ENCODE results near the gene LGR6.
"Not testable (repeated sequence)": the region's sequence is repeated elsewhere in the genome, so short reads cannot be mapped to it uniquely, and the experiment has no call there.

The LGR6 gene

GRCh38 chr1:202159534-202160371, 33.8 kb upstream of the LGR6 start:
- no peak for DNase-seq

GRCh38 chr1:202160377-202160940, 33.1 kb upstream of the LGR6 start, which contains the start of gene PTPN7:
Gene PTPN7 (minus strand): TSS chr1:202160602. CDS start chr1:202159402, 1,200 bp downstream.
- DNase-seq: no peak

DNA sequence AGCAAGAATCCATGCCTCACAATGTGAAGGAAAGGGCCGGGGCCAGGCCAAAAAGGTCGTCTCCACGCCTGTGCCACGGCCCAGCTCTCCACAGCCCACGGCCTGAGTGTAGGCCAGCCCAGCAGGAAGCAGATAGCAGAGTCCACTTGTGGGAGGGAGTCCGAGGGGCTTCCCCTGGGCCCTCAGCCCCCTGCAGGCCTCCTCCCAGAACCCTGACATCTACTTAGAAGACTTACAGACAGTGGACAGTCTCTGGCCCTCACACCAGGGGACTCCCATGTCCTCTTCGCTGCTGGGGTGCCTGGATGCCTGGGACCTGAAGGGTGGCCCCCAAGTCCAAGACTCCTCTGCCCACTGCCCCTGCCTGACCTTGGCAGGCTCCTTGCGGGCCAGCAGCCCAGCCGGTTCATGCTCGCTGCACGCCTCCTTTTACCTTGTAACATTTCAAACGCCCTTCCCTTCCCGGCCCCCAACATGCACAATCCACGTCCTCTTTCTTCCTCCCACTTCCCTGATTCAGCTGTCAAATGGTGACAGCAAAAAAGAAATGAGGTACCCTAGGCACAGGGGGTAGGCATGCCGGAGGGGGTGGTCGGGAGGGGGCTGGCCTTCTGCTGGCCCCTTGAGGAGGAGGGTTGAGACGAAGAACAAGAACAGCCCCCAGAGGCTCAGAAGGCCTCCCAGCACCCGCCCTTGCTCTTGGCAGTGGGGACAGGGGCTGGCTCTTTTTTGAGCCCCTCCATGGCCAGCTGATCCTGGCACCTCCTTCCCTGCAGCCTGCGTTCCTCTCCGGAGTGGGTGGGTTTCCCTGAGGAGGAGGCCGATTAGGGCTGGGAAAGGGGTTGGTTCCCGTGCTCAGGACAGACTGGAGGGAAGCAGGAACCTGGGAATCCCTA, 32.2 kb upstream of the LGR6 start:
- DNase-seq: no peak

DNA sequence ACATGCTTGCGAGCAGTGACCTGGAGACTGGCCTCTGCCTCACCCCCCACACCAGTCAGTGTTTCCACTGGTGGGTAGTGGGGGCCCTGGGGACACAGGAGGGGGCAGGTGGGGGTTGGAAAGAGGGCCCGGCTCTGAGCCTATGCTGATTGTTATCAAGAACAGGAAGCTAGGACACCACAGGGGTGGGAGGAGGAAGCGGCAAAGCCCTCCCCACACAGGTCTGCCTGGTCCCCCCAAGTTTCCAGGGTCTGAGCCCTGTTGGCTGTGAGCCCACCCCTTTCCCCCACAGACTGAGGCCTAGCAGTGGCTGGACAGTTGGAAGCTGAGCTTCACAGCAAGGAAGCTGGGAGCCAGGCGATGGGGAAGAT, 31.6 kb upstream of the LGR6 start:
- no peak for DNase-seq

GRCh38 chr1:202162418-202163280, 30.9 kb upstream of the LGR6 start:
- no peak for DNase-seq

DNA sequence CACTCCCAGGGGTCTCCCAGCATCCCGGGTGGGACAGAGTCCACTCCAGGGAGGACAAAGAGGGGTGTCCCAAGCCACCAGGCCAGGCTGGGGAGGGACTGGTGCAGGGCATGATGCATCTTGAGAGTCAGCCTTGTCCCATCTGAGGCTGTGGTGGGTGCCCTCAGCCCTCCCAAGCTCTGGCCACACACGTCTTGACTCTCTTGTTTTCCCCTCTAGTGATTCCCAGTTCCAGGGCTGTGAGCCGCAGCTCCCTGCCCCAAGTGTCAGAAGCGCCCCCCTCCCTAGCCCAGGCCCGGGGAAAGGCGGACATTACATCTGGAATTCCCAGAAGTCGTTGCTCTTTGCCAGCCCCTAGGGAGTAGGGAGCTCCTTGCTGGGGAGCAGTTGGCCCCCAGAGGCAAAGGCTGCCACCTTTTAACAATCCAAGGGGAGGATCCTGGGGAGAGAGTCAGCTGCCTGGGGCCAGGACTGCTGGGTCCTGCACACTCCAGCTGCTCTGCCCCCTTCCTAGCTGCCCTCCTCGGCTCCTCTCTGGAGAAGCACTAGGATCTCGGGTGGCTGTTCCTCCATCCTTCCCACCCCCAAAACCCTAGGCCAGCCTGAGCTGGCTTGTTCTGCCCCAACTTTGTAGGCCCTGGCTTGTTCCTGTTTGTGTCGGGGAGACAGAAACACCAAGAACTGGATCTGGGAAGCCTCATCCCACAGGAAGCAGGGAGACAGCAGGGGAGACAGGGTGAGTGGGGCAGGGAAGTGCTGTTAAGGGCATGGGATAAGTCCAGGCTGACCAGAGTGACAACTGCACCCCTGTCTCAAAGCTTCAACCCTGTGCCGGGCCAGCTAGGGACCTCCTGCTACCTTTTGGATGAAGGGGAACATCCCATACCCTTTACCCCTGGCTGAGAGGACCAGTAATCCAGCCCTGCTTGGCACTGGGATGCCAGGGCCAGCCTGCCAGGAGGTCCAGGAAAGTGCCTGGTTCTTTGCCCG, 30.0 kb upstream of the LGR6 start:
- DNase-seq: no peak

DNA sequence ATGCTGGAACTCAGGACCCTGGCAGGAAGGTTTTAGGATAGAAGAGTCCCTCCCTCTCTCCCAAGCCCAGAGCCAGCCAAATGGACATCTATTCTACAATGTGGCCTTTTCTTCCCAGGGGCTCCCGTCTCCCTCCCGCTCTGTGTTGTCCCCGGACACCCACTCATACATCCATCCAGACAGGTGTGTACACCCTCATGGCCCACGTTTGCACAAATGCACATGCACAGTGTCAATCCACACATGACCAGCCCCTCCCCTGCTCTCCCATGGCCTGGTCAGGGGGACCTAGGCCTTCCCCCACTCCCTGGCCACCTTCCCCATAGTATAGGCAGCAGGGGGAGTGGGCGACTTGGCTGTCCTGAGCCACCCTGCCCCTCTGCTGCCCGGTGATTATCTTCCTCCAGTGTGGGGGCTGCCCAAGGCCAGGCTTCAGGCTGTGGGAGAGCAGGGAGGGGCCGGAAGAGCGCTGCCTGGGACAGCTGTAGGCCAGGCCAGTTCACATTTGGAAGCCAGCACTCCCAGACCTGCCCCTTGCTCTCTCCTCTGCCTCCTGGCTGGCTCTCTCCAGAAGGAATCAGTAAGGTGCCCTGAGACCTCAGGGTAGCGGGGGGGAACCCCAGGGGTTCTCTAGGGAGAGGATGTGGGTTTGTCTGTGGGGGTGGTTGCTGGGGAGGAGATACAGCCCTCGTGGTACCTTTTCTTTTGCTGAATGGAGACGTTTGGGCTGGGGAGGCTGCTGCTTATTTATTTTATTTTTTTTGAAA, 29.1 kb upstream of the LGR6 start:
- no peak for DNase-seq

DNA sequence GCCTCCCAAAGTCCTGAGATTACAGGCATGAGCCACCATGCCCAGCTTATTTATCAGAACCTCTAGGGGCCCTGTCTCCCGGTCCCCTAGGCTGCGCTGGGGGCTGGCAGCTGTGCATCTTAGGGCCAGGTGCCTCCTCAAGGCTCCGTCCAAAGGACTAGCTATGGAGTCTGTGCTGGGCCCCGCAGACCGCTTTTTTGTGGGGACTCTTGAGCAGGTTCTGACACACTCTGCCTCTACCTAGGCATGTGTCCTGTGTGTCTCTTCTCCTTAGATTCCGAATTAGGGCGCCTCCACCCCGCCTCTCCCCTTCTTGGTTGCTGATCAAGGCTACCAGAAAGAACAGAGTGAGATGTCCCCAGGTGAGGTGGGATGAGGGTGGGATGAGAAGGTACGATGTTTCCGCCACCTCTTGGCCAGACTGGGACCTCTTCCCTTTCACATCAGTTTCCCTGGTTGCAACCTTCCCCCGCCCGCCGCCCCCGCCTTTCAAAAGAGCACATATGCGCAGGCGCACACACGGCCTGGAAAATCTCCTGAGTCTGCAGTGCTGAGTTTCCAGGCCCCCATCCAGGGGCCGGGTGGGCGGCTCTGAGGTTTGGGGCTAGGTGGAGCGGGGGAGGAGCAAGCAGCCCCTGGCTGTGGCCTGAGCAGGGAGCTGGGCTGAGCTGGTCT, 28.2 kb upstream of the LGR6 start:
- DNase-seq: no peak

GRCh38 chr1:202165942-202166843, 27.4 kb upstream of the LGR6 start:
- no peak for DNase-seq

- not testable (repeated sequence) for DNase-seq
Measured at GRCh38 chr1:202167054-202167453, 26.5 kb upstream of the LGR6 start.

- DNase-seq: no peak
Measured at GRCh38 chr1:202167708-202168415, 25.7 kb upstream of the LGR6 start.

DNA sequence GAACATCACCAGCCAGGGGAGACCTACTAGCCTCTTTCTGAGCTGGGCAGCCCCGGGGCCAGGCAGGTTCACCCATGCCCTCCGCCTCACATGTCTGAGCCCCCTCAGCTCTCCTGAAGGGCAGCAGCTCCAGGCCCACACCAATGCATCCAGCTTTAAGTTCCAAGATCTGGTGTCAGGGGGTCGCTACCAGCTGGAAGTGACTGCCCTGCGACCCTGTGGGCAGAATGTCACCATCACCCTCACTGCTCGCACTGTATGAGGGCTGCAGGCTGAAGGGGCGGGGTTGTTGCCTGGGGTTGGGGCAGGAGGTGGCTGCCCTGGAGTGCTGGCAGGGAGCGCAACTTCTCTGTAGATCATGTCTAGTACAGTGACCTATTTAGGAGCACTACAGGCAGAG, 24.7 kb upstream of the LGR6 start:
- no peak for DNase-seq

DNA sequence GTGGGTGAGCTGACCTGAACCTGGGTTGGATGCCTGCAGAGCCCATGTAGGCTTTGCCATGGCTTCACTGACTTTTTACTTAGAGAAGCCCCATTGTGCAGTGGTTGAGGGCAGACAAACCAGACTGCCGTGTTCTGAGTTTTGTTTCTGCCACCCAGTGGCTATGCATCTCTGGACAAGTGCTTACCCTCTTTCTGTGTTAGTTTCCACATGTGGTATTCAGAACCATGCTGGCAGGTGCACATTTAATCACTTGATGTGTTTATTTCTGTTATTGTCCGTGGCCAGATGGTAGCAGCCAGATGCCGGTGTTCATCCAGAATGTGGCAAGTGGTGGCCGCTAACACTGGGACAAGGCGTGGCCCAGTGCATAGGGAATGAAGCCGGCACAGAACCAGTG, 22.9 kb upstream of the LGR6 start:
- no peak for DNase-seq

DNA sequence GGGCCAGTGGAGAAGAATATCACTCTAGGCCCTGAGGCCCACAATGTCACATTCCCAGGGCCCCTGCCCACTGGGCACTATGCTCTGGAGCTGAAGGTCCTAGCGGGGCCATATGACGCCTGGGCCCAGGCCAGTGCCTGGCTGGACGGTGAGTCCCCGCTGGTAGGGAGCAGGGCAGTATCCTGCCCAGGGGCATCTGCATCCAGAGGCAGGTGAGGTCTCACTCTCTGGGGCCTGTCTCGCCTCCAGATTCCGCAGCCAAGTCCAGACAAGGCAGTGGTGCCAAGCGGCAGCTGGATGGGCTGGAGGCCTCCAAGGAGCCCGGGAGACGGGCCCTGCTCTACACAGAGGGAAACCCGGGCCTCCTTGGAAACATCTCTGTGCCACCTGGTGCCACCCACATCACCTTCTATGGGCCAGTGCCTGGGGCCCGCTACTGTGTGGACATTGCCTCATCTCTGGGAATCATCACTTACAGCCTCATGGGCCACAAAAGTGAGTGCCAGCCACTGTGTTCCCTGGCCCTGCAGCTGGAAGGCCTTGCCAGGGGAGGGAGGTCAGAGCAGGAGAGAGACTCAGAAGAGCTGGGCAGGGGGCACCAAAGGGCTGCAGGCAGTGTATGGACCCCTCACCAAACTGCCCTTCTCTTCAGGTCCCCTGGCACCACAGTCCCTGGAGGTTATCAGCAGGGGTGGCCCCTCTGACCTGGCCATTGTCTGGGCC, 22.1 kb upstream of the LGR6 start:
- DNase-seq: no peak

- DNase-seq: no peak
Measured at GRCh38 chr1:202172015-202172355, 21.6 kb upstream of the LGR6 start.

- no peak for DNase-seq
Measured at GRCh38 chr1:202173993-202174392, 19.6 kb upstream of the LGR6 start.

Measured in NCI-H226 (cell line).